ENCODE results near the gene EYS. TPM values are rescaled to one million over a fixed set of nuclear protein-coding genes. Genes with fewer than 3 reads are reported as not detected.

Gene EYS
- total and polyA plus RNA-seq, 2 of the 13 experiments (the other 11 are each of a cell fraction or from before 2014, with no cell fraction given): 0.04 to 0.07 TPM

GRCh38 chr6:64013011-64013410 lies 1694.0 kb downstream of the EYS start (continued):
- TF ChIP-seq ZNF775 (CRISPR knock-in tag; IDR thresholded peaks at IDR 0.05; ENCODE audit: borderline replicate concordance): no peak
- TF ChIP-seq AHDC1 (CRISPR knock-in tag; IDR thresholded peaks at IDR 0.05; ENCODE audit: borderline replicate concordance): no peak
- no peak for TF ChIP-seq IKZF1 (IDR thresholded peaks at IDR 0.05)
- TF ChIP-seq BRD4 (CRISPR knock-in tag; IDR thresholded peaks at IDR 0.05): no peak
- no peak for TF ChIP-seq SMAD1 (CRISPR knock-in tag; IDR thresholded peaks at IDR 0.05; ENCODE audit: borderline replicate concordance, low read depth)

GRCh38 chr6:64012351-64013001 lies 1694.5 kb downstream of the EYS start:
- ATAC-seq (peak; percentile 99), DNase-seq (ENCODE audit: low spot score) (peak; percentile 61), FAIRE-seq (peak; percentile 75)
- BruUV-seq (replicated peaks): no TSS peak
- Histone ChIP-seq H3K4me1 (ENCODE audit: insufficient read depth, low read length) (no peaks in the 10 kb centered on the region), H3K36me3 (replicated peaks in 1 of 2; ENCODE audit: control insufficient read depth in 1 of 2, insufficient read depth in 2 of 2, low read length in 2 of 2) (no peaks in the 10 kb centered on the region), H3K27ac (ENCODE audit: extremely low read length, insufficient read depth, low read length) (no peak overlapping the region), H3K27me3 (ENCODE audit: control insufficient read depth in 1 of 2, insufficient read depth in 2 of 2, low read length in 2 of 2) (no peaks in the 10 kb centered on the region; a peak in 1 of 5 replicates), H4K20me1 (ENCODE audit: insufficient read depth, low read length) (no peaks in the 10 kb centered on the region), H3K79me2 (ENCODE audit: insufficient read depth, low read length) (no peaks in the 10 kb centered on the region), H2AFZ (ENCODE audit: low read length) (no peak overlapping the region), H3K9ac (ENCODE audit: insufficient read depth, low read depth, low read length) (no peak overlapping the region), H3K4me2 (ENCODE audit: low read depth, low read length) (no peak overlapping the region), H3K9me3 (ENCODE audit: low read length) (no peaks in the 10 kb centered on the region), H3K4me3 (replicated peaks in 1 of 3; ENCODE audit: insufficient read depth in 1 of 3, low read depth in 2 of 3, low read length in 3 of 3) (no peak overlapping the region)
- in situ Hi-C loops (cut with HindIII; ENCODE audit: extremely low pct_ligation_motif_present, low pct_unique_long_range_greater_than_20kb): loop anchor here (5.0 kb wide), 1 partner anchor 320 kb away; no protein-coding TSS in a partner anchor
- intact Hi-C loops (cut with micrococcal nuclease; ENCODE audit: unreplicated experiment): loop anchor here (1.0 to 10.0 kb wide), 5 partner anchors 72 to 319 kb away; no protein-coding TSS in a partner anchor
- CTCF ChIA-PET (ENCODE audit: low intra/inter-chr PET ratio, low total read pairs): interaction anchor here (5.3 kb wide), 1 partner anchor 318 kb away, joined by 61 read pairs; no protein-coding TSS in a partner anchor
- 41% methylated on average over 4 of the region's 4 CpGs for WGBS (ENCODE audit: low lambda C conversion rate)
- POLR2A ChIA-PET: no interaction called here
- peak; percentile 98 for TF ChIP-seq STAG1 (CRISPR knock-in tag; IDR thresholded peaks at IDR 0.05)
- TF ChIP-seq MIXL1 (CRISPR knock-in tag; IDR thresholded peaks at IDR 0.05): peak; percentile 61
- 0 out of 2 replicates have a peak, but pooled peaks have one; percentile 39 for TF ChIP-seq TOE1 (CRISPR knock-in tag; IDR thresholded peaks at IDR 0.05)
- no peak for TF ChIP-seq ZNF615 (CRISPR knock-in tag; IDR thresholded peaks at IDR 0.05; ENCODE audit: borderline replicate concordance)
- peak; percentile 28; the same call in 1 of the 2 replicates for TF ChIP-seq NFE2L2 (IDR thresholded peaks at IDR 0.05; ENCODE audit: low read length)
- peak; percentile 99 for TF ChIP-seq SMC3 (IDR thresholded peaks at IDR 0.05; ENCODE audit: low read length)
- TF ChIP-seq ERF (CRISPR knock-in tag; IDR thresholded peaks at IDR 0.05): 0 out of 2 replicates have a peak, but pooled peaks have one; percentile 31
- TF ChIP-seq ZNF607 (CRISPR knock-in tag; IDR thresholded peaks at IDR 0.05; ENCODE audit: borderline replicate concordance): no peak
- 0 out of 2 replicates have a peak, but pooled peaks have one; percentile 41 for TF ChIP-seq KLF6 (CRISPR knock-in tag; IDR thresholded peaks at IDR 0.05)
- peak; percentile 93 for TF ChIP-seq CTCF (CRISPR knock-in tag; IDR thresholded peaks at IDR 0.05)
- TF ChIP-seq ZNF24 (IDR thresholded peaks at IDR 0.05): peak; percentile 40; the same call in 1 of the 2 replicates
- no peak for TF ChIP-seq CC2D1A (CRISPR knock-in tag; IDR thresholded peaks at IDR 0.05)

Data from HepG2 (cell line).